Non-pigmented ciliary epithelial cell (primary cell): ENCODE data around the gene HSPA1A.

Experiments
- DNase-seq: peaks from one replicate; pipeline ENCODE4 v3.0.0-alpha.2; 2010; ENCODE audit warnings: low read depth

HSPA1A gene

GRCh38 chr6:31865205-31866118 lies 50.1 kb downstream of the HSPA1A start:
- no peak for DNase-seq
